Measurements from ENCODE around the gene CLIP3. TPM values are rescaled to one million over a fixed set of nuclear protein-coding genes. Genes with fewer than 3 reads are reported as not detected.
"Not testable (repeated sequence)": the region's sequence is repeated elsewhere in the genome, so short reads cannot be mapped to it uniquely, and the experiment has no call there.

The CLIP3 gene
- total and polyA plus RNA-seq, 10 donors, result 2.7 to 18.0 (median 10.3) TPM

DNA sequence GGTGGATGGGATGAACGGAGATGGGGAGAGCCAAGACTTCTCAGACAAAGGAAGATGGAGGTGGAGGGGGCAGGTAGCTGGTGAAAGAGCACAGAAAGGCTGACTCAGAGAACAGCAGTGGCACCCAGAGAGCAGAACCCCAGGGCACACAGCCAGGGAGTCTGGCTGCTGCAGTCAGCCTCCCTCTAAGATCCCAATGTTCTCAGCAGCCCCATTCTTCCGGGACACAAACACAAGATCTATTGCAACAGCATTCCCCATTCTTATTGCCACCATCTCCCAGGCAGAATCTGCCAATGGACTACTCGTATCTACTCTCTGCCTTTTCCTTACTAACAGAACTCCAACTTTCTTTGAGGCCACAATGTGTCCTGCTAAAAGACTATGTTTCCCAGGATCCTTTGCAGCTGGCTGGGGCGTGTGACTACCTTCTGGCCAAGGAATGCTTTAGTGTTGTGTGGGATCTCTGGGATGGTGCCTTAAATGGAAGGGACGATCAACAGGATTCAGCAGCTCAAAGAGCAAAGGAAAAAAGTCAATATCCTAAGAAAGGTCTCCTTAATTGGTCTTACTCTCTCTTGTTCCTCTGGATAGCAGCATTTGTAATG lies 13.9 kb upstream of the CLIP3 start:
- TF ChIP-seq POLR2AphosphoS5 (IDR thresholded peaks at IDR 0.05) (no peak), POLR2A (IDR thresholded peaks at IDR 0.05) (no peak)
- intact Hi-C loops (cut with DNase I; ENCODE audit: low total_unique reads), result no loop called here
- Histone ChIP-seq H3K27me3 (replicated peaks in 1 of 7) (no peaks in the 10 kb centered on the region), H3K36me3 (peaks cover 0 to 10% (median 0%) of the 10 kb centered on the region in 6 donors), H3K9me3 (no peaks in the 10 kb centered on the region), H3K27ac (no peak overlapping the region), H3K4me1 (peaks cover 0 to 6% (median 0%) of the 10 kb centered on the region in 6 donors), H3K4me3 (no peak overlapping the region)
- no peak for DNase-seq
- 87 to 96% (median 89%) methylated on average over 5 of the region's 5 CpGs for WGBS, 5 donors

DNA sequence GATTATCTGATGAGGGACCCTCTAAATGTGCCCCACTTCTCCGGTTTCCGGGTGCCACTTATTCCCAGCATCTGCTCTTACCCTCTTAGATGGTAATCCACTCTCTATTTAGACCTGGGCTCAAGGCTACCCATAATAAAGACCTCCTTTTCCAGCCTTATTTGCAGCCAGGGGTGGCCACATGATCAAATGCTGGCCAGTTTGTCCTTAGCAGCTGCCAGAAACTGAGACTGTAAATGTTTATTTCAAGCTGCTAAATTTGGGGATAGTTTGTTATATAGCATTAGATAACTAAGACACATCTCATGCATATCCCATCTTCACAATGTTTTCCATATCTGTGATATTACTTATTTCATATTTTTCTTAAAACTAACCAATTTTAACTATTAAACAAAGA lies 11.3 kb upstream of the CLIP3 start:
- Histone ChIP-seq H3K27me3 (replicated peaks in 1 of 7) (no peaks in the 10 kb centered on the region), H3K9me3 (no peaks in the 10 kb centered on the region), H3K4me1 (peaks cover 0 to 10% (median 0%) of the 10 kb centered on the region in 6 donors), H3K36me3 (peaks cover 0 to 26% (median 6%) of the 10 kb centered on the region in 6 donors), H3K4me3 (no peak overlapping the region), H3K27ac (no peak overlapping the region)
- no peak for TF ChIP-seq POLR2A (IDR thresholded peaks at IDR 0.05)
- no peak for TF ChIP-seq POLR2AphosphoS5 (IDR thresholded peaks at IDR 0.05)
- TF ChIP-seq, protein P1, sequence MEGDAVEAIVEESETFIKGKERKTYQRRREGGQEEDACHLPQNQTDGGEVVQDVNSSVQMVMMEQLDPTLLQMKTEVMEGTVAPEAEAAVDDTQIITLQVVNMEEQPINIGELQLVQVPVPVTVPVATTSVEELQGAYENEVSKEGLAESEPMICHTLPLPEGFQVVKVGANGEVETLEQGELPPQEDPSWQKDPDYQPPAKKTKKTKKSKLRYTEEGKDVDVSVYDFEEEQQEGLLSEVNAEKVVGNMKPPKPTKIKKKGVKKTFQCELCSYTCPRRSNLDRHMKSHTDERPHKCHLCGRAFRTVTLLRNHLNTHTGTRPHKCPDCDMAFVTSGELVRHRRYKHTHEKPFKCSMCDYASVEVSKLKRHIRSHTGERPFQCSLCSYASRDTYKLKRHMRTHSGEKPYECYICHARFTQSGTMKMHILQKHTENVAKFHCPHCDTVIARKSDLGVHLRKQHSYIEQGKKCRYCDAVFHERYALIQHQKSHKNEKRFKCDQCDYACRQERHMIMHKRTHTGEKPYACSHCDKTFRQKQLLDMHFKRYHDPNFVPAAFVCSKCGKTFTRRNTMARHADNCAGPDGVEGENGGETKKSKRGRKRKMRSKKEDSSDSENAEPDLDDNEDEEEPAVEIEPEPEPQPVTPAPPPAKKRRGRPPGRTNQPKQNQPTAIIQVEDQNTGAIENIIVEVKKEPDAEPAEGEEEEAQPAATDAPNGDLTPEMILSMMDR (IDR thresholded peaks at IDR 0.05 in 8 of 11, conservative IDR thresholded peaks at IDR 0.05 in 3 of 11), result no peak
- no peak for DNase-seq
- 90 to 100% (median 94%) methylated on average over 2 of the region's 2 CpGs for WGBS, 5 donors
- intact Hi-C loops (cut with DNase I; ENCODE audit: low total_unique reads), result no loop called here

DNA sequence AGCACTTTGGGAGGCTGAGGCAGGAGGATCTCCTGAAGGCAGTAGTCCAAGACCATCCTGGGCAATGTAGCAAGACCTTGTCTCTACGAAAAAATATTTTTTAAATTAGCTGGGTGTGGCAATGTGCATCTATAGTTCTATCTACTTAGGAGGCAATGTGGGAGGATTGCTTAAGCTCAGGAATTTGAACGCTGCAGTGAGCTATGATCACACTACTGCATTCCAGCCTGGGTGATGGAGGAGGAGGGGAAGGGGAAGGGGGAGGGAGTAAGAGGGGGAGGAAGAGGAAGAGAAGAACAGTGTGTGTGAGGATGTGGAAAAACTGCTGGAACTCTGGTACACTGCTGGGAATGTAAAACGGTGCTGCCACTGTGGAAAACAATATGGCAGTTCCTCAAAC lies 9.2 kb upstream of the CLIP3 start:
- TF ChIP-seq, protein P1 (IDR thresholded peaks at IDR 0.05 in 8 of 11, conservative IDR thresholded peaks at IDR 0.05 in 3 of 11), result no peak
- no peak for TF ChIP-seq POLR2AphosphoS5 (IDR thresholded peaks at IDR 0.05)
- no peak for TF ChIP-seq POLR2A (IDR thresholded peaks at IDR 0.05)
- intact Hi-C loops (cut with DNase I; ENCODE audit: low total_unique reads), result no loop called here
- no peak for DNase-seq
- Histone ChIP-seq H3K27me3 (replicated peaks in 1 of 7) (no peaks in the 10 kb centered on the region), H3K9me3 (no peaks in the 10 kb centered on the region), H3K36me3 (peaks cover 0 to 43% (median 13%) of the 10 kb centered on the region in 6 donors), H3K4me3 (no peak overlapping the region), H3K27ac (peak overlapping the region in 7 of 8 donors; percentile 38 to 71 (median 53)), H3K4me1 (peaks cover 0 to 10% (median 0%) of the 10 kb centered on the region in 6 donors)
- 27 to 58% (median 48%) methylated on average over 3 of the region's 3 CpGs for WGBS, 5 donors

DNA sequence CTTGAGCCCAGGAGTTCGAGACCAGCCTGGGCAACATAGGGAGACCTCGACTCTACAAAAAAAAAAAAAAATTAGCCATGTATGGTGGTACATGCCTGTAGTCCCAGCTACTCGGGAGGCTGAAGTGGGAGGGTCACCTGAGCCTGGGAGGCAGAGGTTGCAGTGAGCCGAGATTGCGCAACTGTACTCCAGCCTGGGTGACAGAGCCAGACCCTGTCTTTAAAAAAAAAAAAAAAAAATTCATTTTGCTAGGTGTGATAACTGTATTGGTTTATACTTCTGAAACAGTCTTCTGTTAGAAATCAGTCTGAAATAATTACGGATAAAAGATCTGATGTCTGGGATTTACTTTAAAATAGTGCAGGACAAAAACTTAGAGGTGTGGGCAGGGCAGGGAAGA lies 8.4 kb upstream of the CLIP3 start:
- not testable (repeated sequence) for DNase-seq; H3K27me3 ChIP-seq (replicated peaks in 1 of 7)
- H3K27ac ChIP-seq, result peak overlapping the region in 6 of 8 donors; percentile 32 to 71 (median 46)

DNA sequence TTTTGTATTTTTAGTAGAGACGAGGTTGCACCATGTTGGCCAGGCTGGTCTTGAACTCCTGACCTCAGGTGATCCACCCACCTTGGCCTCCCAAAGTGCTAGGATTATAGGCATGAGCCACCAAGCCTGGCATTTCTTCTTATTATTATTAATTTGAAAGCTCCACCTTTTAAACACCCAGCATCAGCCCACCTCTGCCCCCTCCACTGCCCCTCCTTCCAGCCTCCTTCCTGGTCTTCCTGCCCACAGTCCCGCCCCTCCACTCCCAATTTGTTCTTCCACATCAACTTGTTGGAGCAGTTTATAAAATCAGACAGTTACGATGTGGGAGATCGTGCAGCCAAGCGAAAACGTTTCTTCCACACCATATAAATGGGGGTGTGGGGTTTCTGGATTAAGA lies 7.8 kb upstream of the CLIP3 start:
- no peak overlapping the region for H3K27ac ChIP-seq
- no peak for DNase-seq
- H3K9me3 ChIP-seq, result no peaks in the 10 kb centered on the region
- intact Hi-C loops (cut with DNase I; ENCODE audit: low total_unique reads), result no loop called here
- H3K36me3 ChIP-seq, result peaks cover 0 to 40% (median 13%) of the 10 kb centered on the region in 6 donors
- peaks cover 0 to 10% (median 0%) of the 10 kb centered on the region in 6 donors for H3K4me1 ChIP-seq
- no peaks in the 10 kb centered on the region for H3K27me3 ChIP-seq (replicated peaks in 1 of 7)
- 84 to 91% (median 89%) methylated on average over 6 of the region's 6 CpGs for WGBS, 5 donors
- TF ChIP-seq POLR2AphosphoS5 (IDR thresholded peaks at IDR 0.05) (no peak), POLR2A (IDR thresholded peaks at IDR 0.05) (no peak)
- TF ChIP-seq, protein P1 (IDR thresholded peaks at IDR 0.05 in 8 of 11, conservative IDR thresholded peaks at IDR 0.05 in 3 of 11), result no peak
- no peak overlapping the region for H3K4me3 ChIP-seq

More for the DNA sequence above, 8.4 kb upstream of the CLIP3 start:
- H3K4me1 ChIP-seq; intact Hi-C loops (cut with DNase I; ENCODE audit: low total_unique reads); H3K4me3 ChIP-seq; H3K9me3 ChIP-seq: not testable (repeated sequence)
- 87 to 95% (median 92%) methylated on average over 6 of the region's 6 CpGs for WGBS, 5 donors
- H3K36me3 ChIP-seq, result peaks cover 0 to 43% (median 13%) of the 10 kb centered on the region in 6 donors
